RWPE2 (cell line): ENCODE results near the gene MSL1.

Experiments
- ATAC-seq: fragments of 200-7000 bp; cut with Tn5 transposase; 3 replicates; pipeline ENCODE4 v1.9.1; 2021; ENCODE audit warnings: low read depth
- DNase-seq: peaks from one replicate; pipeline ENCODE4 v3.0.0-alpha.2; 2020; ENCODE audit warnings: low spot score
- H3K27ac ChIP-seq: fragments of 450-650 bp; 2 replicates; pipeline ENCODE4 v1.5.1; 2017; ENCODE audit warnings: mild to moderate bottlenecking; ENCODE audit not compliant: poor library complexity, severe bottlenecking
- H3K27me3 ChIP-seq: fragments of 250-450 bp; sonication (Bioruptor Pico); 2 replicates; pipeline ENCODE4 v1.5.1; 2021; ENCODE audit warnings: mild to moderate bottlenecking, moderate library complexity; ENCODE audit not compliant: insufficient read depth, poor library complexity, severe bottlenecking
- H3K36me3 ChIP-seq: fragments of 250-450 bp; sonication (Bioruptor Pico); 2 replicates; pipeline ENCODE4 v1.5.1; 2020; ENCODE audit warnings: low read depth, mild to moderate bottlenecking, moderate library complexity
- H3K4me1 ChIP-seq: fragments of 250-450 bp; sonication (Bioruptor Pico); 2 replicates; pipeline ENCODE4 v1.5.1; 2021; ENCODE audit warnings: mild to moderate bottlenecking, moderate library complexity; ENCODE audit not compliant: insufficient read depth, poor library complexity, severe bottlenecking
- H3K4me3 ChIP-seq: fragments of 250-450 bp; sonication (Bioruptor Pico); 2 replicates; pipeline ENCODE4 v1.5.1; 2021; ENCODE audit warnings: mild to moderate bottlenecking, moderate library complexity; ENCODE audit not compliant: severe bottlenecking
- H3K9me3 ChIP-seq: fragments of 250-450 bp; sonication (Bioruptor Pico); 2 replicates; pipeline ENCODE4 v1.5.1; 2021; ENCODE audit warnings: mild to moderate bottlenecking, moderate library complexity; ENCODE audit not compliant: severe bottlenecking
- TF ChIP-seq, protein P1 (sequence below): fragments of 450-650 bp; IDR thresholded peaks from one replicate; pipeline ENCODE4 v1.5.1; 2017; ENCODE audit warnings: mild to moderate bottlenecking, moderate library complexity; ENCODE audit not compliant: poor library complexity, severe bottlenecking

Gene MSL1

GRCh38 chr17:40099619-40100418 lies 22.0 kb upstream of the MSL1 start:
- peaks cover 31% of the 10 kb centered on the region for H3K4me1 ChIP-seq

DNA sequence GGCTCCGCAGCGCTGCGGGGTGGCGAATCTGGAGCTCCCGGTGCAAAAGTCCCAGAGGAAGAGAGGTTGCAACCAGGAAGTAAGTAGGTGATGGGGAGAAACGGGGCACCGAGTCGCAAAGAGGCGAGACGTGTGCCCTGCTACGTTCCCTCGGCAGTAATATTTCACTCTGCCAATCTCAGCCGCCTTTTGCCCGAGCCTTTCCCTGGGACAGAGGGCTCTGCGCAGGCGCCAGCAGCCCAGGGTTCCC lies 21.4 kb upstream of the MSL1 start, which contains the start of gene NR1D1:
Gene NR1D1, minus strand, starts transcription at position 171 of the 250 bp plus-strand sequence. CDS start 495 bp downstream, outside the sequence.
- peak within 1 kb of the TSS; percentile 51 for H3K4me3 ChIP-seq
- H3K4me1 ChIP-seq: peaks cover 34% of the 10 kb centered on the region
- H3K36me3 ChIP-seq: peaks cover 33% of the 10 kb centered on the region
- no peaks in the 10 kb centered on the region for H3K9me3 ChIP-seq
- H3K27ac ChIP-seq: peak within 1 kb of the TSS; percentile 89
- ATAC-seq (no peak; the same call in 2 of the 3 replicates), DNase-seq (no peak)
- H3K27me3 ChIP-seq: no peaks in the 10 kb centered on the region
- TF ChIP-seq, protein P1, sequence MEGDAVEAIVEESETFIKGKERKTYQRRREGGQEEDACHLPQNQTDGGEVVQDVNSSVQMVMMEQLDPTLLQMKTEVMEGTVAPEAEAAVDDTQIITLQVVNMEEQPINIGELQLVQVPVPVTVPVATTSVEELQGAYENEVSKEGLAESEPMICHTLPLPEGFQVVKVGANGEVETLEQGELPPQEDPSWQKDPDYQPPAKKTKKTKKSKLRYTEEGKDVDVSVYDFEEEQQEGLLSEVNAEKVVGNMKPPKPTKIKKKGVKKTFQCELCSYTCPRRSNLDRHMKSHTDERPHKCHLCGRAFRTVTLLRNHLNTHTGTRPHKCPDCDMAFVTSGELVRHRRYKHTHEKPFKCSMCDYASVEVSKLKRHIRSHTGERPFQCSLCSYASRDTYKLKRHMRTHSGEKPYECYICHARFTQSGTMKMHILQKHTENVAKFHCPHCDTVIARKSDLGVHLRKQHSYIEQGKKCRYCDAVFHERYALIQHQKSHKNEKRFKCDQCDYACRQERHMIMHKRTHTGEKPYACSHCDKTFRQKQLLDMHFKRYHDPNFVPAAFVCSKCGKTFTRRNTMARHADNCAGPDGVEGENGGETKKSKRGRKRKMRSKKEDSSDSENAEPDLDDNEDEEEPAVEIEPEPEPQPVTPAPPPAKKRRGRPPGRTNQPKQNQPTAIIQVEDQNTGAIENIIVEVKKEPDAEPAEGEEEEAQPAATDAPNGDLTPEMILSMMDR: no peak

More at GRCh38 chr17:40099619-40100418, 22.0 kb upstream of the MSL1 start:
- Histone ChIP-seq H3K9me3 (no peaks in the 10 kb centered on the region), H3K4me3 (peak overlapping the region; percentile 51), H3K27ac (peak overlapping the region; percentile 89), H3K27me3 (no peaks in the 10 kb centered on the region), H3K36me3 (peaks cover 38% of the 10 kb centered on the region)
- ATAC-seq (peak; percentile 5; the same call in 2 of the 3 replicates), DNase-seq (no peak)
- TF ChIP-seq, protein P1: no peak

- peak overlapping the region; percentile 89 for H3K27ac ChIP-seq
- no peaks in the 10 kb centered on the region for H3K9me3 ChIP-seq
- ATAC-seq: peak; percentile 60
These were observed 21.0 kb upstream of the MSL1 start for GRCh38 chr17:40100669-40101366.

GRCh38 chr17:40101367-40102210 lies 20.2 kb upstream of the MSL1 start:
- Histone ChIP-seq H3K4me3 (no peak overlapping the region), H3K4me1 (peaks cover 34% of the 10 kb centered on the region), H3K36me3 (peaks cover 22% of the 10 kb centered on the region), H3K9me3 (no peaks in the 10 kb centered on the region), H3K27ac (peak overlapping the region; percentile 89), H3K27me3 (no peaks in the 10 kb centered on the region)
- ATAC-seq: no peak
- DNase-seq: no peak
- TF ChIP-seq, protein P1: no peak

More at GRCh38 chr17:40100669-40101366, 21.0 kb upstream of the MSL1 start:
- Histone ChIP-seq H3K36me3 (peaks cover 30% of the 10 kb centered on the region), H3K4me3 (peak overlapping the region; percentile 51), H3K27me3 (no peaks in the 10 kb centered on the region), H3K4me1 (peaks cover 34% of the 10 kb centered on the region)
- TF ChIP-seq, protein P1: no peak
- peak; percentile 98 for DNase-seq
